Right ventricle myocardium inferior (tissue), 1 donor: Measurements from ENCODE around the gene WDFY3. TPM values are rescaled to one million over a fixed set of nuclear protein-coding genes. Genes with fewer than 3 reads are reported as not detected.

Experiments used
- ATAC-seq: fragments of 200-7000 bp; cut with Tn5 transposase; one replicate; pipeline ENCODE4 v1.9.1; 2020; ENCODE audit warnings: mild to moderate bottlenecking, moderate library complexity
- DNase-seq: peaks from one replicate; pipeline ENCODE4 v3.0.0; 2021; ENCODE audit errors: missing footprints
- intact Hi-C: fragments of 100-400 bp; cut with DNase I; formaldehyde crosslinking; loops from one replicate; pipeline ENCODE4 v1.11.0; 2022
- total RNA-seq: library from RNA; stranded (reverse); fragmentation: NEBNext Ultra II Directional; extraction: Animal tissue kit (Norgen Biotek cat#: 25700); gene quantifications from one replicate; pipeline ENCODE4 v1.2.1, GENCODE V29; 2021
- donor health status: DM: no; HTN: yes; CAD: no; lungs with severe emphysema.

Gene WDFY3
- total RNA-seq, 1 donor from 2014 or later: 41.0 TPM

GRCh38 chr4:84631573-84631972, 334.9 kb downstream of the WDFY3 start:
- ATAC-seq: no peak
- intact Hi-C loops: no loop called here
- DNase-seq: no peak

DNA sequence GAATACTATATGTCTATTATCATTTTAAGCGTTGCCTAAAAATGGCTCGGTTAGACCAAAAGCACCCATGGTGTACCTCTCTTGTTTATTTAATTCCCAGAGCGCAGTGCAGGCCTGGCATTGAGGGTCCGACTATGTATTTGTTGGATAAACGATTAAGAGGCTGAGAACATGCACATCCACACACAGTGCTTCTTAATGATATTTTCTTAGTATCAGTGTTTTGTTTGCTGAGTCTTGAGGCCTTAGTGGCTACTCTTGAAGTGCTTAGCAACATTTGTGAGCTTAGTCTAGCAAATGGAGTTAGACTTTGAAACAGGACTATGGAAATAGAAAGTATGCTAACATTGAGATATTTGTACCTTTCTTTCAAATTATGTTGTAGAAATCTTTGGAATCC, 339.8 kb downstream of the WDFY3 start:
- intact Hi-C loops: no loop called here
- DNase-seq (no peak), ATAC-seq (no peak)

DNA sequence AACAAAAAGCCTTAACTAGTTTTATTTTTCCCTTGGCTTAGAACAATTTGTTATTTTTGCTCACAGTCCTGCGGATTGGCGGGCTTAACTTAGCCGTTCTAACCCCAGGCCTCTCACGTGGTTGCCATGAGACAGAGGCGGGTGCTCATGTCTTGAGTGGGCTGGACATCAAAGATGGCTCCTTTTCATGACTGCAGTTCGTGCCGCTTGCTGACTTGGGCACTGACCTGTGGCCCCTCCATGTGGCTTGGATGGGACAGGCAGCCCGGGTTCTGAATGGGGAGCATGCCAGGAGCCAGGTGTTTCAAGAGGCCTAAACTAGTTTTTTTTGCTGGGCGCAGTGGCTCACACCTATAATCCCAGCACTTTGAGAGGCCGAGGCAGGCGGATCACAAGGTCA, 342.8 kb downstream of the WDFY3 start:
- ATAC-seq (no peak), DNase-seq (no peak)
- intact Hi-C loops: no loop called here

- DNase-seq (no peak), ATAC-seq (no peak)
- intact Hi-C loops: no loop called here
These were observed 343.5 kb downstream of the WDFY3 start for GRCh38 chr4:84622959-84623358.
